ENCODE measurements around the gene FRMD3. TPM values are rescaled to one million over a fixed set of nuclear protein-coding genes. Genes with fewer than 3 reads are reported as not detected.

FRMD3 gene
- total RNA-seq, 2 donors from 2014 or later, result 2.1 to 4.6 TPM

DNA sequence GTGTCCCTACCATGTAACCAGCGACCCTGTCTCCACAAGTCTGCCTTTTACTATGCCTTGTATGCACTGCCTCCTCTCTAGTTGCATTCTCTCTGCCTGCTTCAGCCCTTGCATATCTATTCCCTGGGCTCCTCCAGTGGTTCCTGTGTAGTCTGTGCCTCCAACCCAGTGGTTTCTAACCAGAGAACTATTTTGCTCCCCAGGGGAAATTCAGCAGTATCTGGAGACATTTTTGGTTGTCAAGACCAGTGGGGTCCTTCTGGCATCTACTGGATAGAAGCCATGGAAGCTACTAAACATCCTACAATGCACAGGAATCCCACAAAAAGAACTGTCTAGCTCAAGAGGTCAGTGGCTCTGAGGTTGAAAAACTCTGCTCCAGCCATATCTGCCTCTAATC lies 251.2 kb downstream of the FRMD3 start:
- DNase-seq, result no peak
- Histone ChIP-seq H3K27ac (no peak overlapping the region), H3K36me3 (replicated peaks in 1 of 2; ENCODE audit: insufficient read depth in 1 of 2, low read depth in 2 of 2) (no peaks in the 10 kb centered on the region), H3K4me1 (peaks cover 3% of the 10 kb centered on the region), H3K4me3 (no peak overlapping the region), H3K9me3 (no peaks in the 10 kb centered on the region), H3K27me3 (no peaks in the 10 kb centered on the region)
- 92 to 93% methylated on average over 1 of the region's 1 CpG for WGBS, 2 donors
- intact Hi-C loops (cut with DNase I), result no loop called here
- TF ChIP-seq, protein P1, sequence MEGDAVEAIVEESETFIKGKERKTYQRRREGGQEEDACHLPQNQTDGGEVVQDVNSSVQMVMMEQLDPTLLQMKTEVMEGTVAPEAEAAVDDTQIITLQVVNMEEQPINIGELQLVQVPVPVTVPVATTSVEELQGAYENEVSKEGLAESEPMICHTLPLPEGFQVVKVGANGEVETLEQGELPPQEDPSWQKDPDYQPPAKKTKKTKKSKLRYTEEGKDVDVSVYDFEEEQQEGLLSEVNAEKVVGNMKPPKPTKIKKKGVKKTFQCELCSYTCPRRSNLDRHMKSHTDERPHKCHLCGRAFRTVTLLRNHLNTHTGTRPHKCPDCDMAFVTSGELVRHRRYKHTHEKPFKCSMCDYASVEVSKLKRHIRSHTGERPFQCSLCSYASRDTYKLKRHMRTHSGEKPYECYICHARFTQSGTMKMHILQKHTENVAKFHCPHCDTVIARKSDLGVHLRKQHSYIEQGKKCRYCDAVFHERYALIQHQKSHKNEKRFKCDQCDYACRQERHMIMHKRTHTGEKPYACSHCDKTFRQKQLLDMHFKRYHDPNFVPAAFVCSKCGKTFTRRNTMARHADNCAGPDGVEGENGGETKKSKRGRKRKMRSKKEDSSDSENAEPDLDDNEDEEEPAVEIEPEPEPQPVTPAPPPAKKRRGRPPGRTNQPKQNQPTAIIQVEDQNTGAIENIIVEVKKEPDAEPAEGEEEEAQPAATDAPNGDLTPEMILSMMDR (IDR thresholded peaks at IDR 0.05), result no peak
- TF ChIP-seq POLR2A (IDR thresholded peaks at IDR 0.05), result no peak
- ATAC-seq, result no peak

DNA sequence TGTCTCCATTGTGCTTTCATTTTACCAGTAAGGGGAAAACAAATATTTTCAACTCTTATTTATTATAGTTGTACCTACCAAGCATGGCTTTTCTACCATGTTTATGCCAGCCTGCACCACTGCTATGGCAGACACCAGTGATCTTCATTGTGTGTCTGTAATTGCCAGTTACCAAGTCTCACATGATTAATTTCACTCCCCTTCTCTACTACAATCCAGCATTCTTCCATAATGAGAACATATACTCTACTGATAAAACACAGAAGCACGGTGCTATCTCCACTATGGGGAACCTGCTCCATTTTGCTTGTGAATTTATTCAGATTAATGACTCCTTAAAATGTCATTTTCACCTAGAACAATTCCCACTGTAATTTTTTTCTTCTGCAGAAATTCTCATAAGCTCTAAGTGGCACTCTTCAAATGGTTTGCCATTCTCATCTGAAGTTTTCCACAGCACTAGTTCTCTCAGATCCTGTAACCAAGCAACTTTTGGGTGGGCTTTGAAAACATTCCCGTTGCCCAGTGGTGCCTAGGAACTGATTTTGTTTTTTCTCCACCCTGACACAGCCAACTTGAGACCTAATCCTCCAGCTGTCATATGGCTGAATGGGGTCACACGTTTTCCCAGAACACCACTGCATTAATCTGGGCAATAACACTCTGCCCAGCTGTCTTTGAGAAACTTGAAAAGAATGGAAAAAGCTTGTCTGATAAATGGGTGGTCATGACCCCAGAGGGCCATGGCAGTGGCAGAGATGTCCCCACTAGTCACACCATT lies 252.6 kb downstream of the FRMD3 start:
- DNase-seq (no peak), ATAC-seq (no peak)
- H3K4me1 ChIP-seq, result peaks cover 17% of the 10 kb centered on the region
- H3K27me3 ChIP-seq, result no peaks in the 10 kb centered on the region
- H3K4me3 ChIP-seq, result no peak overlapping the region
- intact Hi-C loops (cut with DNase I), result no loop called here
- H3K9me3 ChIP-seq, result no peaks in the 10 kb centered on the region
- 39 to 50% methylated on average over 3 of the region's 3 CpGs for WGBS, 2 donors
- TF ChIP-seq, protein P1 (IDR thresholded peaks at IDR 0.05), result no peak
- TF ChIP-seq POLR2A (IDR thresholded peaks at IDR 0.05), result no peak
- no peaks in the 10 kb centered on the region for H3K36me3 ChIP-seq (replicated peaks in 1 of 2; ENCODE audit: insufficient read depth in 1 of 2, low read depth in 2 of 2)
- H3K27ac ChIP-seq, result no peak overlapping the region

DNA sequence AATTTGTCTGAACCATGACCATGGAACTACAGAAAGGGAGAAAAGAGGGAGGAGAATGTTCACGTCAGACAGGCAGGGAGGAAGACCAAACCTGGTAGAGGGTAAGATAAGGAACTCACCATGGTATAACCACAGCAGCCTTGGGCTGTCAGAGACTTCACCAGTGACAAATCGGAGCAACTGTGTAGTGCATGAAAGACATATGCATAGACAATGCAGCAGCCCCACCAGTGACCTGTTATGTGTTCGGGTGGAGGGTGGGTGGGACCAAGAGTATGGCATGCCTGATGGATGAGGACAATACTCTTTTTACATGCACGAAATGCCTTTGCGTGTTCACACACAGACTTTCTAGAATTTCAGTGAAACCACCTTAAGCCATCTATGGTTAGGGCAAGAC lies 253.5 kb downstream of the FRMD3 start:
- H3K27me3 ChIP-seq, result no peaks in the 10 kb centered on the region
- intact Hi-C loops (cut with DNase I), result no loop called here
- no peaks in the 10 kb centered on the region for H3K36me3 ChIP-seq (replicated peaks in 1 of 2; ENCODE audit: insufficient read depth in 1 of 2, low read depth in 2 of 2)
- peaks cover 17% of the 10 kb centered on the region for H3K4me1 ChIP-seq
- H3K9me3 ChIP-seq, result no peaks in the 10 kb centered on the region
- ATAC-seq, result no peak
- 85% methylated on average over 5 of the region's 5 CpGs for WGBS, 2 donors
- no peak for DNase-seq
- TF ChIP-seq, protein P1 (IDR thresholded peaks at IDR 0.05), result no peak
- no peak for TF ChIP-seq POLR2A (IDR thresholded peaks at IDR 0.05)
- no peak overlapping the region for H3K4me3 ChIP-seq
- H3K27ac ChIP-seq, result no peak overlapping the region

DNA sequence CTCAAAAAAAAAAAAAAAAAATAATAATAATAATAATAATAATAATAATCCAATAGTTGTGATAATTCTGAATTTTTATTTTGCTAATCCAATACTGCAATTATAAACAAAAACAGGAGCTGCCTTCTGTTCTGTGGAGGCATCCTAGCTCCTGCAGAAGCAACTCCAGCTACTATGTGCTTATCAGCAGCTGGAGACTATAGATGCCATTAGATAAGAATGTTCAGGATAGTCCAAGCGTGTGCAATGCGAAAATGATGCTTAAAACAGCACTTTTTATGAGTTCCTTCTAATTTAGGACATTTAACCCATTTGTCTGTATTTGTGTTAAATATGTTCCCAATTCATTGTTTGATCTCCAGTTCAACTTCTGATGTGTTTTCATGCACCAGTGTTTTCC lies 254.7 kb downstream of the FRMD3 start:
- no peak overlapping the region for H3K27ac ChIP-seq
- TF ChIP-seq, protein P1 (IDR thresholded peaks at IDR 0.05), result no peak
- no peak for TF ChIP-seq POLR2A (IDR thresholded peaks at IDR 0.05)
- peaks cover 17% of the 10 kb centered on the region for H3K4me1 ChIP-seq
- WGBS, 2 donors, result 88 to 90% methylated on average over 2 of the region's 2 CpGs
- intact Hi-C loops (cut with DNase I), result no loop called here
- H3K4me3 ChIP-seq, result no peak overlapping the region
- no peaks in the 10 kb centered on the region for H3K9me3 ChIP-seq
- no peaks in the 10 kb centered on the region for H3K36me3 ChIP-seq (replicated peaks in 1 of 2; ENCODE audit: insufficient read depth in 1 of 2, low read depth in 2 of 2)
- no peak for DNase-seq
- ATAC-seq, result no peak
- H3K27me3 ChIP-seq, result no peaks in the 10 kb centered on the region

Measured in body of pancreas (tissue), 4 donors.